Astrocyte (in vitro differentiated cells and primary cell): ENCODE data around the gene SYT14.

Experiments used
- CTCF ChIP-seq: IDR thresholded peaks from 2 replicates; pipeline ENCODE4 v1.5.1; 2011; ENCODE audit warnings: low read depth, mild to moderate bottlenecking, inconsistent platforms, low read length, moderate library complexity; ENCODE audit not compliant: insufficient read depth
- EZH2 ChIP-seq: IDR thresholded peaks from 2 replicates; pipeline ENCODE4 v1.6.1; 2012; ENCODE audit warnings: mild to moderate bottlenecking, low read length, inconsistent platforms; ENCODE audit not compliant: insufficient read depth

- TF ChIP-seq CTCF: no peak
- TF ChIP-seq EZH2: no peak
Observed at GRCh38 chr1:210201681-210202080, 263.7 kb downstream of the SYT14 start.
